HG02610 (cell line): ENCODE data around the gene CPNE2.
"Not testable (repeated sequence)": the region's sequence is repeated elsewhere in the genome, so short reads cannot be mapped to it uniquely, and the experiment has no call there.

ENCODE experiments used
- ATAC-seq: cut with Tn5 transposase; IDR thresholded peaks from one replicate; pipeline ENCODE4 v1.9.1; 2021; ENCODE audit warnings: mild to moderate bottlenecking, moderate library complexity; ENCODE audit not compliant: unreplicated experiment

The CPNE2 gene

GRCh38 chr16:57189527-57189926 is 97.1 kb downstream of the CPNE2 start:
- not testable (repeated sequence) for ATAC-seq

- ATAC-seq, result no peak
Measured at GRCh38 chr16:57190136-57190535, 97.8 kb downstream of the CPNE2 start.

- ATAC-seq, result no peak
Measured at GRCh38 chr16:57191056-57191571, 98.7 kb downstream of the CPNE2 start.

GRCh38 chr16:57192146-57192545 is 99.8 kb downstream of the CPNE2 start:
- no peak for ATAC-seq

GRCh38 chr16:57192720-57193486 is 100.5 kb downstream of the CPNE2 start:
- ATAC-seq, result no peak

- ATAC-seq, result no peak
Measured at GRCh38 chr16:57194512-57194911, 102.1 kb downstream of the CPNE2 start.

- no peak for ATAC-seq
Measured at GRCh38 chr16:57196286-57196685, 103.9 kb downstream of the CPNE2 start.

GRCh38 chr16:57196753-57197152 is 104.4 kb downstream of the CPNE2 start:
- ATAC-seq, result no peak
